ENCODE measurements around the gene ABCA6. TPM values are rescaled to one million over a fixed set of nuclear protein-coding genes. Genes with fewer than 3 reads are reported as not detected.

Gene ABCA6
- polyA plus RNA-seq, 2 of the 4 experiments (the other 2 are of a cell fraction), result 0.05 TPM; not detected in 1

DNA sequence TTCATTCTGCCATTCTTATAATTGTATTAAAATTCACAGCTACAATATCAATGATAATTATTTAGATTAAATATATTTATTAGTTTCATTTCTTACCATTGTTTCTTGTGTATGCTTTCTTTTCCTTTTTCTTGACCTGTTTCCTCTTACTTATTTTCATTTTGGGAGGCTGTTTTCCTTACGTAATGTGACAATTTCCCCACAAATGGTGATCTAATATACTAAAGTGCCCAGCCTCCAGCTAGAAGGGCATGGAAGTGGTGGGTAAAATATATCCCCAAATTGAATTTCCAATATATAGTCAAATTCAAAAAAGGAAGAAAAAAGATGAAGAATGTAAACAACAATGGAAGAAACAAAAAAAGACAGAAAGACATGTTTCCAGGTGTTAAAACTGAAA, 1.5 kb upstream of the ABCA6 start:
- CTCF ChIA-PET, result no interaction called here
- Histone ChIP-seq H3K9me3 (no peaks in the 10 kb centered on the region), H3K27ac (no peak overlapping the region), H3K4me3 (no peak overlapping the region), H3K4me1 (peaks cover 8% of the 10 kb centered on the region; the same call in 2 of the 3 replicates), H3K4me2 (peak overlapping the region; percentile 17; the same call in 2 of the 3 replicates)
- FAIRE-seq, result no peak
- ATAC-seq, result no peak
- POLR2A ChIA-PET, result no interaction called here
- no peak for TF ChIP-seq RARB (CRISPR knock-in tag; IDR thresholded peaks at IDR 0.05)
- TF ChIP-seq EHF (CRISPR knock-in tag; IDR thresholded peaks at IDR 0.05), result no peak
- TF ChIP-seq HDAC2 (IDR thresholded peaks at IDR 0.05), result no peak
- no peak for TF ChIP-seq FOSB (CRISPR knock-in tag; IDR thresholded peaks at IDR 0.05)
- 87% methylated on average over 1 of the region's 1 CpG for WGBS (ENCODE audit: missing lambda C conversion rate)
- no peak for DNase-seq (ENCODE audit: low read depth in 1 of 2, low spot score in 1 of 2)

DNA sequence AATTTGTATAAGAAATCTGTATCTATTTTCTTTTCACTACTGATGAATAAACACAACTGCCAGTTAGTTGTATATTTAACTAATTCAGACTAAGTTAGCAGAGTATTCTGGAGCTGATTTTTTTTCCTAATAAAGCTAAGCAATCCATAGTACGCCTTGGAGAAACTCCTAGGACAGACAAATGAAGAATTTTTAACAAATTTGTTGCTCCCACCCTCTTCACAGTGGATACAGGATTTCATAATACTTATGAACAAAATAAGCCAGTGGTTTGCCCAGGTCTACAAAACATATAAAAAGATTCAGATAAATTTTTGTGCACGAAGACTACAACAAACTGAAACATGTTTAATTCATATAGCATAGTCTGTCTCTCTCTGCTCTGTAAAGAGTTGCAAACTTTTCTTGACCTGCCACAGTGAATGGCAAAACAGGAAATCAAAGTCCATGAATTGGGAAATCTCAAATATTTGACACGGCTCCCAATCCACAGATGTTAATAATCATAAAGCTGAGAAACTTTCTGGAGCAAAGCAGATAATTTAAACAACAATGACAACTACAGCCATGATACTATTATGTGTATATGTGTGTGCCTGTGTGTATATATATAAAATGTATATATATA, 594 bp upstream of the ABCA6 start:
- 38% methylated on average over 3 of the region's 3 CpGs for WGBS (ENCODE audit: missing lambda C conversion rate)
- Histone ChIP-seq H3K9me3 (no peaks in the 10 kb centered on the region), H3K27ac (no peak overlapping the region), H3K4me3 (no peak overlapping the region), H3K4me1 (peaks cover 8% of the 10 kb centered on the region; the same call in 2 of the 3 replicates), H3K4me2 (peak overlapping the region; percentile 44)
- no peak for TF ChIP-seq RAD21 (conservative IDR thresholded peaks at IDR 0.05 in 1 of 2, IDR thresholded peaks at IDR 0.05 in 1 of 2)
- TF ChIP-seq, protein P1, sequence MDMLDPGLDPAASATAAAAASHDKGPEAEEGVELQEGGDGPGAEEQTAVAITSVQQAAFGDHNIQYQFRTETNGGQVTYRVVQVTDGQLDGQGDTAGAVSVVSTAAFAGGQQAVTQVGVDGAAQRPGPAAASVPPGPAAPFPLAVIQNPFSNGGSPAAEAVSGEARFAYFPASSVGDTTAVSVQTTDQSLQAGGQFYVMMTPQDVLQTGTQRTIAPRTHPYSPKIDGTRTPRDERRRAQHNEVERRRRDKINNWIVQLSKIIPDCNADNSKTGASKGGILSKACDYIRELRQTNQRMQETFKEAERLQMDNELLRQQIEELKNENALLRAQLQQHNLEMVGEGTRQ (IDR thresholded peaks at IDR 0.05), result no peak
- no peak for TF ChIP-seq EHMT2 (IDR thresholded peaks at IDR 0.05; ENCODE audit: low read depth)
- TF ChIP-seq SREBF2 (IDR thresholded peaks at IDR 0.05), result no peak
- TF ChIP-seq MAZ (IDR thresholded peaks at IDR 0.05; ENCODE audit: borderline replicate concordance, low read depth, low read length), result no peak
- no peak for TF ChIP-seq EP300 (IDR thresholded peaks at IDR 0.05)
- TF ChIP-seq HOXA7 (CRISPR knock-in tag; IDR thresholded peaks at IDR 0.05), result no peak
- no peak for TF ChIP-seq RFX5 (IDR thresholded peaks at IDR 0.05)
- no peak for TF ChIP-seq KDM1A (IDR thresholded peaks at IDR 0.05; ENCODE audit: low read depth)
- TF ChIP-seq BHLHE40 (IDR thresholded peaks at IDR 0.05; ENCODE audit: low read depth, low read length), result no peak
- TF ChIP-seq, protein P2, sequence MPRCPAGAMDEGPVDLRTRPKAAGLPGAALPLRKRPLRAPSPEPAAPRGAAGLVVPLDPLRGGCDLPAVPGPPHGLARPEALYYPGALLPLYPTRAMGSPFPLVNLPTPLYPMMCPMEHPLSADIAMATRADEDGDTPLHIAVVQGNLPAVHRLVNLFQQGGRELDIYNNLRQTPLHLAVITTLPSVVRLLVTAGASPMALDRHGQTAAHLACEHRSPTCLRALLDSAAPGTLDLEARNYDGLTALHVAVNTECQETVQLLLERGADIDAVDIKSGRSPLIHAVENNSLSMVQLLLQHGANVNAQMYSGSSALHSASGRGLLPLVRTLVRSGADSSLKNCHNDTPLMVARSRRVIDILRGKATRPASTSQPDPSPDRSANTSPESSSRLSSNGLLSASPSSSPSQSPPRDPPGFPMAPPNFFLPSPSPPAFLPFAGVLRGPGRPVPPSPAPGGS (IDR thresholded peaks at IDR 0.05), result no peak
- no peak for TF ChIP-seq TP53 (CRISPR knock-in tag; IDR thresholded peaks at IDR 0.05)
- TF ChIP-seq POLR2A (IDR thresholded peaks at IDR 0.05; ENCODE audit: low read length), result no peak
- no peak for TF ChIP-seq CHD4 (IDR thresholded peaks at IDR 0.05; ENCODE audit: borderline replicate concordance)
- TF ChIP-seq HOXB13 (CRISPR knock-in tag; IDR thresholded peaks at IDR 0.05; ENCODE audit: low read depth), result no peak
- TF ChIP-seq CBX8 (IDR thresholded peaks at IDR 0.05), result no peak
- ATAC-seq (no peak), FAIRE-seq (no peak), DNase-seq (ENCODE audit: low read depth in 1 of 2, low spot score in 1 of 2) (no peak)
- ChIA-PET POLR2A (no interaction called here), CTCF (no interaction called here)

DNA sequence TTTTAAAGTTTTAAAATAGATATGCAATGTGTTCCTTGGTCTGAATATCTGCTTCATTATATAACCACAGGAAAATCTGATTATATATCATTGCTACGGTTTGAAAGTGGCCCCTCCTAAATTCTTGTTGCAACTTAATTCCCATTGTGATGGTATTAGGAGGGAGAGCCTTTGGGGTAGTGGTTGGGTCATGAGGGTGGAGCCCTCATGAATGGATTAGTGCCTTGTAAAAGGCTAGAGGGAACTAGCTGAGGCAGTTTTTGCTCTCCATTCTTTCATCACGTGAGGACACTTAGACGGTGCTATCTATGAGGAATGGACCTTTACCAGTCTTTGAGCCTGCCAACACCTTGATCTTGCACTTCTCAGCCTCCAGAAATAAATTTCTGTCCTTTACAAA, 7.6 kb downstream of the ABCA6 start:
- no peak overlapping the region for H3K27ac ChIP-seq
- FAIRE-seq, result no peak
- TF ChIP-seq PHF8 (IDR thresholded peaks at IDR 0.05; ENCODE audit: borderline replicate concordance, low read depth) (no peak), HDAC2 (IDR thresholded peaks at IDR 0.05) (no peak), ZC3H11A (IDR thresholded peaks at IDR 0.05) (no peak), SMC3 (IDR thresholded peaks at IDR 0.05) (no peak), HOXB5 (CRISPR knock-in tag; IDR thresholded peaks at IDR 0.05) (no peak), MYC (IDR thresholded peaks at IDR 0.05; ENCODE audit: borderline replicate concordance, low read length) (no peak), FOXS1 (CRISPR knock-in tag; IDR thresholded peaks at IDR 0.05) (no peak), KDM1A (IDR thresholded peaks at IDR 0.05; ENCODE audit: low read depth) (no peak), HOXB13 (CRISPR knock-in tag; IDR thresholded peaks at IDR 0.05; ENCODE audit: low read depth) (no peak), RAD21 (conservative IDR thresholded peaks at IDR 0.05 in 1 of 2, IDR thresholded peaks at IDR 0.05 in 1 of 2) (no peak), RNF2 (IDR thresholded peaks at IDR 0.05; ENCODE audit: borderline replicate concordance, low read depth) (no peak), HOXA7 (CRISPR knock-in tag; IDR thresholded peaks at IDR 0.05) (no peak)
- TF ChIP-seq, protein P1 (IDR thresholded peaks at IDR 0.05), result no peak
- TF ChIP-seq, protein P3, sequence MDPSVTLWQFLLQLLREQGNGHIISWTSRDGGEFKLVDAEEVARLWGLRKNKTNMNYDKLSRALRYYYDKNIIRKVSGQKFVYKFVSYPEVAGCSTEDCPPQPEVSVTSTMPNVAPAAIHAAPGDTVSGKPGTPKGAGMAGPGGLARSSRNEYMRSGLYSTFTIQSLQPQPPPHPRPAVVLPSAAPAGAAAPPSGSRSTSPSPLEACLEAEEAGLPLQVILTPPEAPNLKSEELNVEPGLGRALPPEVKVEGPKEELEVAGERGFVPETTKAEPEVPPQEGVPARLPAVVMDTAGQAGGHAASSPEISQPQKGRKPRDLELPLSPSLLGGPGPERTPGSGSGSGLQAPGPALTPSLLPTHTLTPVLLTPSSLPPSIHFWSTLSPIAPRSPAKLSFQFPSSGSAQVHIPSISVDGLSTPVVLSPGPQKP (IDR thresholded peaks at IDR 0.05; ENCODE audit: low read depth, low read length), result no peak
- TF ChIP-seq, protein P4, sequence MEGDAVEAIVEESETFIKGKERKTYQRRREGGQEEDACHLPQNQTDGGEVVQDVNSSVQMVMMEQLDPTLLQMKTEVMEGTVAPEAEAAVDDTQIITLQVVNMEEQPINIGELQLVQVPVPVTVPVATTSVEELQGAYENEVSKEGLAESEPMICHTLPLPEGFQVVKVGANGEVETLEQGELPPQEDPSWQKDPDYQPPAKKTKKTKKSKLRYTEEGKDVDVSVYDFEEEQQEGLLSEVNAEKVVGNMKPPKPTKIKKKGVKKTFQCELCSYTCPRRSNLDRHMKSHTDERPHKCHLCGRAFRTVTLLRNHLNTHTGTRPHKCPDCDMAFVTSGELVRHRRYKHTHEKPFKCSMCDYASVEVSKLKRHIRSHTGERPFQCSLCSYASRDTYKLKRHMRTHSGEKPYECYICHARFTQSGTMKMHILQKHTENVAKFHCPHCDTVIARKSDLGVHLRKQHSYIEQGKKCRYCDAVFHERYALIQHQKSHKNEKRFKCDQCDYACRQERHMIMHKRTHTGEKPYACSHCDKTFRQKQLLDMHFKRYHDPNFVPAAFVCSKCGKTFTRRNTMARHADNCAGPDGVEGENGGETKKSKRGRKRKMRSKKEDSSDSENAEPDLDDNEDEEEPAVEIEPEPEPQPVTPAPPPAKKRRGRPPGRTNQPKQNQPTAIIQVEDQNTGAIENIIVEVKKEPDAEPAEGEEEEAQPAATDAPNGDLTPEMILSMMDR (IDR thresholded peaks at IDR 0.05), result no peak
- 0 out of 3 replicates have a peak, but pooled peaks cover 4% of the 10 kb centered on the region for H3K9me3 ChIP-seq
- CTCF ChIA-PET, result interaction anchor here (1.9 kb wide), 1 partner anchor 21 kb away, joined by 4 read pairs; no protein-coding TSS in a partner anchor
- no peaks in the 10 kb centered on the region for H3K4me1 ChIP-seq
- DNase-seq (ENCODE audit: low read depth in 1 of 2, low spot score in 1 of 2), result no peak
- H3K4me3 ChIP-seq, result no peak overlapping the region
- no peak overlapping the region for H3K4me2 ChIP-seq
- POLR2A ChIA-PET, result no interaction called here
- WGBS (ENCODE audit: missing lambda C conversion rate), result 27% methylated on average over 3 of the region's 3 CpGs
- ATAC-seq, result no peak
